Thymus (tissue), 11 donors: Measurements from ENCODE around the gene ADPRS. TPM values are rescaled to one million over a fixed set of nuclear protein-coding genes. Genes with fewer than 3 reads are reported as not detected.
A peak's percentile ranks its signal among the peaks of the same experiment; 100 is the strongest.

ENCODE experiments used
- DNase-seq, 9 donors: peaks; one replicate each; pipeline ENCODE4 v3.0.0-alpha.2; 2013; ENCODE audit warnings: low spot score in 9 of 9, low read depth in 6 of 9, missing footprints in 1 of 9
- H3K27ac ChIP-seq, 2 donors: one replicate each; pipeline ENCODE4 v1.5.1; 2013; ENCODE audit warnings: control low read depth in 1 of 2, low read depth in 1 of 2, low read length in 1 of 2, mild to moderate bottlenecking in 1 of 2, moderate library complexity in 1 of 2
- H3K27me3 ChIP-seq, 2 donors: one replicate each; pipeline ENCODE4 v1.5.1; 2013; ENCODE audit warnings: low read length in 1 of 2; ENCODE audit not compliant: control insufficient read depth in 2 of 2, insufficient read depth in 1 of 2
- H3K36me3 ChIP-seq, 2 donors: one replicate each; pipeline ENCODE4 v1.5.1; 2013; ENCODE audit warnings: low read length in 1 of 2, mild to moderate bottlenecking in 1 of 2, moderate library complexity in 1 of 2; ENCODE audit not compliant: control insufficient read depth in 2 of 2, insufficient read depth in 2 of 2
- H3K4me1 ChIP-seq, 2 donors: one replicate each; pipeline ENCODE4 v1.5.1; 2013; ENCODE audit warnings: low read length in 2 of 2; ENCODE audit not compliant: control insufficient read depth in 2 of 2, insufficient read depth in 2 of 2
- H3K4me3 ChIP-seq, 2 donors: one replicate each; pipeline ENCODE4 v1.5.1; 2013; ENCODE audit warnings: low read length in 2 of 2, control low read depth in 1 of 2, mild to moderate bottlenecking in 1 of 2
- H3K9me3 ChIP-seq, 2 donors: one replicate each; pipeline ENCODE4 v1.5.1; 2013; ENCODE audit warnings: low read length in 1 of 2, mild to moderate bottlenecking in 1 of 2; ENCODE audit not compliant: control insufficient read depth in 2 of 2, insufficient read depth in 1 of 2
- WGBS: extraction: QIAGEN DNeasy Blood & Tissue Kit; methylation state at CpG from one replicate; pipeline ENCODE4 v1.1.7; 2013; 5-methylcytosine and 5-hydroxymethylcytosine counted together
- polyA plus RNA-seq: library from polyadenylated mRNA; stranded (reverse); fragments of 200-250 nt; gene quantifications from one replicate; pipeline ENCODE4 v1.2.3, GENCODE V29; 2013
- total RNA-seq: library from RNA; stranded (reverse); fragments of 120-200 nt; gene quantifications from one replicate; pipeline ENCODE4 v1.2.4, GENCODE V29; 2013
- donor health status: healthy.

Gene ADPRS
- total and polyA plus RNA-seq, 2 donors: 30.4 to 32.2 TPM

- Histone ChIP-seq H3K36me3 (peaks cover 20 to 22% of the 10 kb centered on the region in 2 donors), H3K9me3 (no peaks in the 10 kb centered on the region), H3K4me3 (no peak overlapping the region), H3K27ac (no peak overlapping the region), H3K4me1 (peaks cover 0 to 6% of the 10 kb centered on the region in 2 donors), H3K27me3 (no peaks in the 10 kb centered on the region)
- no peak for DNase-seq
- WGBS: 96% methylated on average over 13 of the region's 13 CpGs
Measured at GRCh38 chr1:36098650-36099365, 10.1 kb downstream of the ADPRS start.

DNA sequence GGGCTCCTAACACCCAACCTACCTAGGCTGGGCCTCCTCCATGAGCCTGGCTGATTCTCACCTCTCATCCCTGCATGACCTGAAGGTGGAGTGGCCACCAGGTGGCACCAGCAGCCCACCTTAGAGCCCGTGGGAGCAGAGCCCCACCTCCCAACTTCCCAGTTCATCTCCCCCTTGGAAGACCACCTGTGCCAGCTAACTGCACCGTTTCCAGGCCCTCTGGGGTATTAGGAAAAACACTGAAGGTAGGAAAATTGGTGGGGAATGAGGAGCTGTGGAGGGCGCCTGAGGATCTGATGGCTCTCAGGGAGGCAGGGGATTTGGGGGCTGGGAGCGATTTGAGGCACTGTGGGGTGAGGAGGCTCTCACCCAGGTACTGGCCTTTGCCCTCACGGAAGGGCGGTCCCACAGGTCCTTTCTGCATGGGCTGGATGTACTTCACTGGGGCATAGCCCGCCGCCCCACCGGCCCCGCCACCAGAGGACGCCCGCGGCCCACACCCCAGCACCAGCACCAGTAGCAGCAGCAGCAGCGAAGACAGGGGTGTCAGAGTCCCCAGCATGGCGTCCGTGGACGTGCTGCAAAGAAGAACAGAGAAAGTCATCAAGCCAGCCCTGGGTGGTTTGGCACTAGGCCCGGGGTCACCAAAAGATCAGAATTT is 11.1 kb downstream of the ADPRS start:
- H3K4me1 ChIP-seq: peaks cover 0 to 3% of the 10 kb centered on the region in 2 donors
- no peak overlapping the region for H3K4me3 ChIP-seq
- H3K36me3 ChIP-seq: peaks cover 10 to 12% of the 10 kb centered on the region in 2 donors
- 45% methylated on average over 18 of the region's 18 CpGs for WGBS
- H3K9me3 ChIP-seq: no peaks in the 10 kb centered on the region
- DNase-seq: peak in 7 of 9 donors; percentile 48 to 78 (median 66)
- no peak overlapping the region for H3K27ac ChIP-seq
- no peaks in the 10 kb centered on the region for H3K27me3 ChIP-seq

DNA sequence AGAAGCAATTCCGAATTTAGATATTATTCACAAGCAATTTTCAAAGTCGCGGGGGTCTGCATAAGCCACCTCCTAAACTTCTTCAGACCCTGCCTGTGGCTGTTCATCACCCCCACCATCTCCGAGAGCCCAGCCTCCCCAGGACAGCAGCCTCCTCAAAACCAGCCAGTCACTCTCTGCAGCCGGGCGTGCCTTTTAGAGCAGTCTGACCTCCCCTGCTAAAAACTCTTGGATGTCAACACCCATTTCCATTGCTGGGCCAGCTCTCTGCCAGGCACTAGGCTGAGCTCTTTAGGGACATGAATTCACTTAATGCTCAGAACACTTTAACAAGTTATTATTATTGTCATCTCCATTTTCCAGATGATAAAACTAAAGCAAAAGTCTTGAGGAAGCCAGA is 11.7 kb downstream of the ADPRS start:
- no peaks in the 10 kb centered on the region for H3K27me3 ChIP-seq
- H3K27ac ChIP-seq: no peak overlapping the region
- no peak for DNase-seq
- no peak overlapping the region for H3K4me3 ChIP-seq
- 94% methylated on average over 6 of the region's 6 CpGs for WGBS
- H3K36me3 ChIP-seq: peaks cover 7 to 8% of the 10 kb centered on the region in 2 donors
- peaks cover 0 to 3% of the 10 kb centered on the region in 2 donors for H3K4me1 ChIP-seq
- no peaks in the 10 kb centered on the region for H3K9me3 ChIP-seq

GRCh38 chr1:36101546-36101945 is 12.9 kb downstream of the ADPRS start:
- DNase-seq: no peak
- Histone ChIP-seq H3K36me3 (peaks cover 0 to 2% of the 10 kb centered on the region in 2 donors), H3K4me1 (peaks cover 0 to 3% of the 10 kb centered on the region in 2 donors), H3K27me3 (no peaks in the 10 kb centered on the region), H3K4me3 (no peak overlapping the region), H3K27ac (no peak overlapping the region), H3K9me3 (no peaks in the 10 kb centered on the region)
- WGBS: 96% methylated on average over 5 of the region's 5 CpGs

DNA sequence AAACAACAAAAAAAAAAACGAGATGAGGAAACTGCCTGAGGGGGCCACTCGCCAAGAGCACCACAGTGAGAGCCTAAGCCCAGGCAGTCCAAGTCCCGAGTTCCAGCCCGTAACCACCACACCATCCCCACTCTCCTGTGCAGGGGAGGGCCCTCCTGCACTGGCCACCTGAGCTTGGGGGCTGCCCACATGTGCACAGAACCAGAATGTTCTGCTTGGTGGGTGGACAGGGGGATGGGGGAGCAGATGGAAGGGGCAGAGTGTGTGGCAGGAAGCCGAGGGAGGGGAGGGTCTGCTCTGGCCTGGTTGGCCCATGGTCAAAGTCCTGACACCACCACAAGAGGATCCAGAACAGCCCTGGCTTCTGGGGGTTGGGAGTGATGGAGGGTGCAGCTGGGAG is 17.6 kb downstream of the ADPRS start:
- Histone ChIP-seq H3K27me3 (no peaks in the 10 kb centered on the region), H3K27ac (no peak overlapping the region), H3K36me3 (no peaks in the 10 kb centered on the region), H3K9me3 (no peaks in the 10 kb centered on the region), H3K4me1 (peaks cover 6 to 12% of the 10 kb centered on the region in 2 donors), H3K4me3 (no peak overlapping the region)
- DNase-seq: no peak
- WGBS: 55% methylated on average over 5 of the region's 5 CpGs

- Histone ChIP-seq H3K27ac (no peak overlapping the region), H3K4me1 (peaks cover 6 to 12% of the 10 kb centered on the region in 2 donors)
- no peak for DNase-seq
Measured at GRCh38 chr1:36107394-36107793, 18.7 kb downstream of the ADPRS start.

DNA sequence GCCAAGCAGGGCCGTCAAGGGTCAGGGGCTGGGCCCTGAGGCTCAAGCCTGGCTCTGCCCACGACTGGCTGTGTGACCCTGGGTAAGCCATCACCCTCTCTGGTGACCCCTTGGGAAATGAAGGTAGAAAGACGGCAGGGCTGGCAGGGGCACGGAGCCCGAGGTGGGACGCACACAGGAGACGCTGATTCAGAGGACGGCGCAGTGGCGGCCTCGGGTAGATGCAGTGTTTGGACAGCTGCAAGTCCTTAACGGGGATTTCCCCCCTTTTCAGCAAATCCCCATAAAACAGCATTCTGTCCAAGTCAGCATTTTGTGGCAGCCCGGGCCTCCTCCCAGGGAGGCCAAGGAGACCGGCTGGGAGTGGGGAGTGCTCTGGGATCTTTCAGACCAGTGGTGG is 19.6 kb downstream of the ADPRS start:
- Histone ChIP-seq H3K36me3 (no peaks in the 10 kb centered on the region), H3K27me3 (no peaks in the 10 kb centered on the region), H3K4me3 (no peak overlapping the region), H3K4me1 (peaks cover 6 to 12% of the 10 kb centered on the region in 2 donors), H3K9me3 (no peaks in the 10 kb centered on the region), H3K27ac (peak overlapping the region in 1 of 2 donors; percentile 26)
- DNase-seq: no peak
- 95% methylated on average over 14 of the region's 14 CpGs for WGBS

More at GRCh38 chr1:36107394-36107793, 18.7 kb downstream of the ADPRS start:
- H3K27me3 ChIP-seq: no peaks in the 10 kb centered on the region
- 97% methylated on average over 9 of the region's 9 CpGs for WGBS
- H3K9me3 ChIP-seq: no peaks in the 10 kb centered on the region
- H3K36me3 ChIP-seq: no peaks in the 10 kb centered on the region
- no peak overlapping the region for H3K4me3 ChIP-seq

GRCh38 chr1:36109041-36109679 is 20.5 kb downstream of the ADPRS start:
- peaks cover 6 to 12% of the 10 kb centered on the region in 2 donors for H3K4me1 ChIP-seq
- peak in 3 of 9 donors; percentile 31 to 70 (median 55) for DNase-seq
- WGBS: 28% methylated on average over 11 of the region's 11 CpGs
- H3K9me3 ChIP-seq: no peaks in the 10 kb centered on the region
- no peak overlapping the region for H3K4me3 ChIP-seq
- H3K36me3 ChIP-seq: no peaks in the 10 kb centered on the region
- H3K27me3 ChIP-seq: no peaks in the 10 kb centered on the region
- H3K27ac ChIP-seq: peak overlapping the region; percentile 12 to 78

GRCh38 chr1:36111151-36111550 is 22.5 kb downstream of the ADPRS start:
- 80% methylated on average over 4 of the region's 4 CpGs for WGBS
- Histone ChIP-seq H3K36me3 (no peaks in the 10 kb centered on the region), H3K27me3 (no peaks in the 10 kb centered on the region)

More at GRCh38 chr1:36111151-36111550, 22.5 kb downstream of the ADPRS start:
- peaks cover 6 to 12% of the 10 kb centered on the region in 2 donors for H3K4me1 ChIP-seq
- H3K9me3 ChIP-seq: no peaks in the 10 kb centered on the region
- DNase-seq: no peak
- H3K27ac ChIP-seq: no peak overlapping the region
- no peak overlapping the region for H3K4me3 ChIP-seq
